ENCODE measurements around the gene CAMK1D.
"Not testable (repeated sequence)": the region's sequence is repeated elsewhere in the genome, so short reads cannot be mapped to it uniquely, and the experiment has no call there.

The CAMK1D gene

GRCh38 chr10:12348870-12349628 is at the start of gene CAMK1D:
TSS of gene CAMK1D (plus strand) at chr10:12349547.
- peak; percentile 77 to 80 for DNase-seq

- DNase-seq = not testable (repeated sequence)
Measured at GRCh38 chr10:12301036-12301435, 48.3 kb upstream of the CAMK1D start.

- no peak for DNase-seq
Measured at GRCh38 chr10:12308057-12308456, 41.3 kb upstream of the CAMK1D start.

DNA sequence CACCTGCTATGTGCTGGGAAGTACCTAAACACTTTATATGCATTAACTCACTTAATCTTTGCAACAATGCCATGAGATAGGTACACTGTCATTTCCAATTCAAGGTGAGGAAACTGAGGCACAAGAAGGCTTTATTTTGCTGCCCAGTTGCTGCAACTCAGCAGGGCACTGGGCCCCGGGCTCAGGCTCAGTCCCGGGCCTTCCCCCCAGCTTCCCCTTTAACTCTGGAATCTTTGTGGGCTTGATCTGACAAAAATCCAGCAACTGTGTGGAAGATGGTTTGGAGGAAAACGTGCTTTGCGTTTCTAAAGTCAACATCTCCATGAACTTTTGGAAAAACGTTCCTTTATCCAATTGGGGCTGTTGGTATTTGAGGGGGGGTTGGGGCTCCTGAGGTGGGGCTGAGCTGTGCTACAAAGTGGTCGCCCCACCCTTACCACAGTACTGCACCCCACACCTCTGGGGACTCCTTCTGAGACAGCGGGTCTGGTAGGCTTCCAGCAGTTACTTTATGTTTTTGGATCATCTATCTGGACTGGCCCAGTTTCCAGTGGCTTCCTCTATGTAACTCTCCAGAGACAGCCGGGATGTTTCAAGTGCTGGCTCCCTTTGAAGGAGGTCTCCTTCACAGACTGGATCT is 40.5 kb upstream of the CAMK1D start:
- DNase-seq = no peak

DNA sequence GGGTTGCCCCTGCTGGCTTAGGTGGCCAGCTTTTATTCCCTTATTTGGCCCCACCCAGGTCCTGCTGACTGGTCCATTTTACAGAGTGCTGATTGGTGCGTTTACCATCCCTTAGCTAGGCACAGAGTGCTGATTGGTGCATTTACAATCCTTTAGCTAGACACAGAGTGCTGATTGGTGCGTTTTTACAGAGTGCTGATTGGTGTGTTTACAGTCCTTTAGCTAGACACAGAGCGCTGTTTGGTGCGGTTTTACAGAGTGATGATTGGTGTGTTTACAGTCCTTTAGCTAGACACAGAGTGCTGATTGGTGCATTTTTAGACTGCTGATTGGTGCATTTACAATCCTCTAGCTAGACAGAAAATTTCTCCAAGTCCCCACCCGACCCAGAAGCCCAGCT is 39.6 kb upstream of the CAMK1D start:
- not testable (repeated sequence) for DNase-seq

DNA sequence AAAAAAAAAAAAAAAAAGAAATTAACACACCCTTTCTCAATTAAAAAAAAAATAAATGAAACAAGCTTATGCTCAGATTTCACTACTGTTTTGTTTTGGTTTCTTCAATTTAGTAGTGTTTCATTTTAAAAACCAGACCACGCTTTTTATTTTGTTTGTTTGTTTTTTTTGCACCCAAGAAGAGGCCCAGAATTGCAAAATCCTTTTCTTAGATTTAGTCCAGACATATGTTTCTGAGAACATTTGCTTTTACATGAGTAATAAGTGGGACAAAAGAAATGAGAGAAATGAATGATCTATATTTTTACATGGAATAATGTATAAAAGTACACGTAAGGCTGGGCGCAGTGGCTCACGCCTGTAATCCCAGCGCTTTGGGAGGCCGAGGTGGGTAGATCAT is 34.5 kb upstream of the CAMK1D start:
- DNase-seq = no peak

- DNase-seq = no peak
Measured at GRCh38 chr10:12319076-12319475, 30.3 kb upstream of the CAMK1D start.

GRCh38 chr10:12320892-12321291 is 28.5 kb upstream of the CAMK1D start:
- no peak for DNase-seq

DNA sequence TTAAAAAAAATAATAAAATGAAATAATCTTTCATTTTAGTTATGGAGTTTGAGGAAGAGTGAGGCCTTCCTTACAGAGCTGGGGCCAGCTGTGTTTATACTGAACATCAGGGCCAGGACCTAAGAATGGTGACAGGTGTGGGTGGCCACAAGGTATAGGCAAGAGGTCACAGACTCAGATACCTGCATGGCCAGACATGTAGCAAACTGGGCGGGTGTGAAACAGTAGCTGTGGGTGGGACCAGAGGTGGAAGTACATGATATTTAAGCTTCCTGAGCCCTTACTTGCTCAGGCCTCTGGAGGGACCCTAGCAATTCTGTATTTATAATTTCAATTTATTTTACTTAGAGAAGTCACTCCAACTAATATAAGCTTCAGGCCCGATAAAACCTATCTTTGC is 27.7 kb upstream of the CAMK1D start:
- DNase-seq = no peak

GRCh38 chr10:12322583-12323131 is 26.7 kb upstream of the CAMK1D start:
- no peak for DNase-seq

- DNase-seq = no peak
Measured at GRCh38 chr10:12324530-12324929, 24.8 kb upstream of the CAMK1D start.

- DNase-seq = no peak
Measured at GRCh38 chr10:12327074-12327473, 22.3 kb upstream of the CAMK1D start.

GRCh38 chr10:12327476-12327875 is 21.9 kb upstream of the CAMK1D start:
- DNase-seq = no peak

GRCh38 chr10:12328312-12328711 is 21.0 kb upstream of the CAMK1D start:
- not testable (repeated sequence) for DNase-seq

- DNase-seq = no peak
Measured at GRCh38 chr10:12332572-12333379, 16.6 kb upstream of the CAMK1D start.

DNA sequence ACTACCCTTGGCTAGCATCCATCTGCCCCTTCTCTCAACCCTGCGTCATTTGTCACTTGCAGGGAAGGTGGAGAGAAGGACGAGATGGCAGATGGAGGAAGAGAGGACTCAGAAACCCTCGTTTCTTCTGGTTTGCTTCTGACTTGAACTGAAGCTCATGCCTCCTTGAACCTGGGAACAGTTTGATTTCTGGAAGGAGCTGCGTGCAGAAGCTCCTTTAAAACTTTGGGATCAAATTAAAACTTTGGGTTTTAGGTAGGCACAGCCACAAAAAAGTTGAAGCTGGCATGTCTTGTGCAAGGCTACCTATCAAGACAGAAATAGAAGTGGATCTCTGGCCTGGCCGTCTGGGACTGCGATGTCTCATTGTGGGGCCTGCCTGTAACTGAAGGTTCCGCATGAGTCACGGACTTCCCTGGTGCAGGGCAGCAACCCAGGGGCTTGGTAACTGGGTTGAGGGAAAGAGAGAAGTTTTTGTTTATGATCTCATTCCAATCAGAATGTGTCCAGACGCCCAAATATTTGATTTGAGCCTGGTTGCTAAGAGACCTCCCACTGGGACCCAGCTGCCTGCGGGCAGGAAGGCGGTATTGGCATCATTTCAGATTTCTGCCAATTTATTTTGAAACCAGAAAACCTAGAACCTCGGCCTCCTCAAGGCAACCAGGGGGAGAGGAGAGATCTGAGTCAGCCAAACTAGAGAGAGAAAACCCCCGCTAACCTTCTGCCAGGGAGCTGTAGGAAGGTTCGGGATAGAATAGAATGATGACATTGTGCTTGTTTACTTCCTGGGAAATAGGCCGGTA is 15.8 kb upstream of the CAMK1D start:
- DNase-seq = peak; percentile 54 to 72

DNA sequence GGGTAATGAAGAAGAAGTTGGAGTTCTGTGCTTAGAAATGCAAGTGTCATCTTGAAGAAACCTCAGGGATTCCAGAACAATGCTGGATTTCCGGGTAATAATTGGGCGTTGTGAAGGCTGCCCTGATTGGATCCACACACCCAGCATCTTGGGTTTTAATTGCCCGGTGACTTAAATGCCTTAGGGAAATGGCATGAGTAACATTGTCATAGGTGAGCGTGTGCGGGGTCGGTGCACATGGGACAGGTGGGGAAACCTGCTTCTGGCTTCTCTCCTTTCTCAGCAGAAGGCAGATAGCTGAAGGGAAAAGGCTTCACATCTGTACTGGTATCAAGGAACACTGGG is 15.2 kb upstream of the CAMK1D start:
- no peak for DNase-seq

GRCh38 chr10:12335169-12335568 is 14.2 kb upstream of the CAMK1D start:
- not testable (repeated sequence) for DNase-seq

- DNase-seq = no peak
Measured at GRCh38 chr10:12337453-12338372, 11.6 kb upstream of the CAMK1D start.

- DNase-seq = no peak
Measured at GRCh38 chr10:12338981-12339380, 10.4 kb upstream of the CAMK1D start.

- DNase-seq = no peak
Measured at GRCh38 chr10:12340371-12340770, 9.0 kb upstream of the CAMK1D start.

- DNase-seq = no peak
Measured at GRCh38 chr10:12340937-12341336, 8.4 kb upstream of the CAMK1D start.

Measured in activated CD4-positive, alpha-beta T cell treated with anti-CD3 and anti-CD28 coated beads, Interleukin-2, amount 50 U/mL, for 48 hours (primary cell).